ENCODE results near the gene CCNB1IP1. TPM values are rescaled to one million over a fixed set of nuclear protein-coding genes. Genes with fewer than 3 reads are reported as not detected.
"Not testable (repeated sequence)": the region's sequence is repeated elsewhere in the genome, so short reads cannot be mapped to it uniquely, and the experiment has no call there.

CCNB1IP1 gene
- total RNA-seq, 1 donor, result 42.7 TPM

DNA sequence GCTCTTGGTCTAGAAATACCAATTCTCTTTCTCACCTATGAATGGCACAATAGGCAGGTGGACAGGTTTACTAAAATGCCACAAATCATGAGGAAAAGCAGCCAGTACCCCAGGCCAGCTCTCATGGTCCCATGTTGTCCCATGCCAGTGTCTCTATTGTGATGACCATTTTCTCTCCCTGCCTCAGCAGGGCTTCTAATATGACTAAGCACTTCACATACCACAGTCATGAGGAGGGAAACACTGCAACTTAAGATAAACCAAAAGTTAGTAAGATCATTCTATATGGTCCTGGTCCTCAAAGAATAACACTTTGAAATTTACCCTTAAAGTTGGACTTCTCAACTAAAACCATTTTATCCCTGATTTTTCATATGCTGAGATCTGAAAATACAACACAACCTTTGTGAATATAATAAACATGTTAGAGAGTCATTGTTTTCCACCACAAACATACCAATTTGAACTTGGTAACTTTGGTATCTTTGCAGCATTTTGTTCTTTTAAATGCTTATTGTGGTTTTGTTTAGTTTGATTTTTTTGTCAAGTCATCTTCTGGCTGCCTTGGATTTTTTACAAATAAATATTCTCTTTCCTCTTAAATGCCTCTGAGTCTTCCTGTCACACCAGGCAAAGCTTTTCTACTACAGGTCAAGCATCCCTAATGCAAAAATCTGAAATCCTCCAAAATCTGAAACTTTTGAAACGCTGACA lies 30.9 kb downstream of the CCNB1IP1 start:
- Histone ChIP-seq H3K9me3 (ENCODE audit: low read depth, low read length) (no peaks in the 10 kb centered on the region), H2AFZ (ENCODE audit: low read length) (no peak overlapping the region), H3K27ac (ENCODE audit: low read depth, low read length) (no peak overlapping the region), H4K20me1 (ENCODE audit: insufficient read depth, low read length) (no peaks in the 10 kb centered on the region), H3K4me3 (ENCODE audit: insufficient read depth, low read length) (no peak overlapping the region), H3K79me2 (ENCODE audit: insufficient read depth, low read length) (peaks cover 30% of the 10 kb centered on the region), H3K4me1 (ENCODE audit: insufficient read depth, low read length) (peaks cover 15% of the 10 kb centered on the region), H3K27me3 (ENCODE audit: insufficient read depth, low read length) (no peaks in the 10 kb centered on the region), H3K4me2 (ENCODE audit: insufficient read depth, low read length) (no peak overlapping the region), H3K36me3 (ENCODE audit: insufficient read depth, low read length) (peaks cover 21% of the 10 kb centered on the region)
- peak; percentile 66 for DNase-seq (ENCODE audit: insufficient read length, low spot score, missing footprints)
- TF ChIP-seq, protein P1, sequence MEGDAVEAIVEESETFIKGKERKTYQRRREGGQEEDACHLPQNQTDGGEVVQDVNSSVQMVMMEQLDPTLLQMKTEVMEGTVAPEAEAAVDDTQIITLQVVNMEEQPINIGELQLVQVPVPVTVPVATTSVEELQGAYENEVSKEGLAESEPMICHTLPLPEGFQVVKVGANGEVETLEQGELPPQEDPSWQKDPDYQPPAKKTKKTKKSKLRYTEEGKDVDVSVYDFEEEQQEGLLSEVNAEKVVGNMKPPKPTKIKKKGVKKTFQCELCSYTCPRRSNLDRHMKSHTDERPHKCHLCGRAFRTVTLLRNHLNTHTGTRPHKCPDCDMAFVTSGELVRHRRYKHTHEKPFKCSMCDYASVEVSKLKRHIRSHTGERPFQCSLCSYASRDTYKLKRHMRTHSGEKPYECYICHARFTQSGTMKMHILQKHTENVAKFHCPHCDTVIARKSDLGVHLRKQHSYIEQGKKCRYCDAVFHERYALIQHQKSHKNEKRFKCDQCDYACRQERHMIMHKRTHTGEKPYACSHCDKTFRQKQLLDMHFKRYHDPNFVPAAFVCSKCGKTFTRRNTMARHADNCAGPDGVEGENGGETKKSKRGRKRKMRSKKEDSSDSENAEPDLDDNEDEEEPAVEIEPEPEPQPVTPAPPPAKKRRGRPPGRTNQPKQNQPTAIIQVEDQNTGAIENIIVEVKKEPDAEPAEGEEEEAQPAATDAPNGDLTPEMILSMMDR (IDR thresholded peaks at IDR 0.05; ENCODE audit: extremely low read depth, low read depth, low read length), result no peak

DNA sequence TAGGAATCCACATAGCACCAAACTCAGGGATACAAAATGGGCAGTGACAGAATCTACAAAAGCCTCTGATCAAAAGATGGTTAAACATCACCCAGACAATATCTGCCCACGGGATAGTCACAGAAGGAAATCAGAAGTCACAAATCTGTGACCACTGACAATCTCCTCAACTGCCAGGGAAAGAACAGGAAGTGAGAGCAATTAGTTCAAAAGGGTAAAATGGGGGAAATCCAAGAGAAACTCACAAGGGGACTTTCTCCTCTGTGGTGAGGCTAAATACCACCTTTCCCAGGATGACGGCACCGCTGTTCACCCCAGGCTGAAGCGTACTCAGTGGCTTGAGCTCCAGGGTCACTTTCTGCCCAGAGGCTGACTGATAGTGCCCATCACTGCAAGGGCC lies 38.0 kb downstream of the CCNB1IP1 start:
- H3K27me3 ChIP-seq (ENCODE audit: insufficient read depth, low read length), result no peaks in the 10 kb centered on the region

GRCh38 chr14:20294636-20295035 lies 38.4 kb downstream of the CCNB1IP1 start:
- H3K36me3 ChIP-seq (ENCODE audit: insufficient read depth, low read length), result peaks cover 56% of the 10 kb centered on the region

More for the DNA sequence above, 38.0 kb downstream of the CCNB1IP1 start:
- Histone ChIP-seq H4K20me1 (ENCODE audit: insufficient read depth, low read length) (no peaks in the 10 kb centered on the region), H3K79me2 (ENCODE audit: insufficient read depth, low read length) (no peaks in the 10 kb centered on the region), H3K36me3 (ENCODE audit: insufficient read depth, low read length) (peaks cover 53% of the 10 kb centered on the region), H2AFZ (ENCODE audit: low read length) (no peak overlapping the region), H3K27ac (ENCODE audit: low read depth, low read length) (no peak overlapping the region), H3K4me1 (ENCODE audit: insufficient read depth, low read length) (no peaks in the 10 kb centered on the region), H3K9me3 (ENCODE audit: low read depth, low read length) (no peaks in the 10 kb centered on the region), H3K4me3 (ENCODE audit: insufficient read depth, low read length) (no peak overlapping the region), H3K4me2 (ENCODE audit: insufficient read depth, low read length) (no peak overlapping the region)
- TF ChIP-seq, protein P1 (IDR thresholded peaks at IDR 0.05; ENCODE audit: extremely low read depth, low read depth, low read length), result no peak
- DNase-seq (ENCODE audit: insufficient read length, low spot score, missing footprints), result no peak

GRCh38 chr14:20281998-20282397 lies 51.1 kb downstream of the CCNB1IP1 start:
- not testable (repeated sequence) for H3K4me2 ChIP-seq (ENCODE audit: insufficient read depth, low read length); H3K27ac ChIP-seq (ENCODE audit: low read depth, low read length); H3K9me3 ChIP-seq (ENCODE audit: low read depth, low read length); H3K36me3 ChIP-seq (ENCODE audit: insufficient read depth, low read length); H3K79me2 ChIP-seq (ENCODE audit: insufficient read depth, low read length); H3K4me1 ChIP-seq (ENCODE audit: insufficient read depth, low read length); H3K4me3 ChIP-seq (ENCODE audit: insufficient read depth, low read length); DNase-seq (ENCODE audit: insufficient read length, low spot score, missing footprints); H3K27me3 ChIP-seq (ENCODE audit: insufficient read depth, low read length); H2AFZ ChIP-seq (ENCODE audit: low read length); H4K20me1 ChIP-seq (ENCODE audit: insufficient read depth, low read length)

More at GRCh38 chr14:20294636-20295035, 38.4 kb downstream of the CCNB1IP1 start:
- DNase-seq (ENCODE audit: insufficient read length, low spot score, missing footprints), result no peak
- H2AFZ ChIP-seq (ENCODE audit: low read length), result no peak overlapping the region
- H3K4me3 ChIP-seq (ENCODE audit: insufficient read depth, low read length), result no peak overlapping the region
- H3K4me2 ChIP-seq (ENCODE audit: insufficient read depth, low read length), result no peak overlapping the region
- TF ChIP-seq, protein P1 (IDR thresholded peaks at IDR 0.05; ENCODE audit: extremely low read depth, low read depth, low read length), result no peak
- no peaks in the 10 kb centered on the region for H3K9me3 ChIP-seq (ENCODE audit: low read depth, low read length)
- no peaks in the 10 kb centered on the region for H4K20me1 ChIP-seq (ENCODE audit: insufficient read depth, low read length)
- H3K27me3 ChIP-seq (ENCODE audit: insufficient read depth, low read length), result no peaks in the 10 kb centered on the region
- no peaks in the 10 kb centered on the region for H3K79me2 ChIP-seq (ENCODE audit: insufficient read depth, low read length)
- no peaks in the 10 kb centered on the region for H3K4me1 ChIP-seq (ENCODE audit: insufficient read depth, low read length)
- no peak overlapping the region for H3K27ac ChIP-seq (ENCODE audit: low read depth, low read length)

GRCh38 chr14:20280265-20280664 lies 52.8 kb downstream of the CCNB1IP1 start:
- not testable (repeated sequence) for H3K27me3 ChIP-seq (ENCODE audit: insufficient read depth, low read length); H3K36me3 ChIP-seq (ENCODE audit: insufficient read depth, low read length); H3K4me1 ChIP-seq (ENCODE audit: insufficient read depth, low read length); H4K20me1 ChIP-seq (ENCODE audit: insufficient read depth, low read length); H3K4me2 ChIP-seq (ENCODE audit: insufficient read depth, low read length); H3K4me3 ChIP-seq (ENCODE audit: insufficient read depth, low read length); H3K9me3 ChIP-seq (ENCODE audit: low read depth, low read length); H2AFZ ChIP-seq (ENCODE audit: low read length); H3K27ac ChIP-seq (ENCODE audit: low read depth, low read length); DNase-seq (ENCODE audit: insufficient read length, low spot score, missing footprints); H3K79me2 ChIP-seq (ENCODE audit: insufficient read depth, low read length)
